Muscle of arm (tissue), 12 donors: ENCODE data around the gene CDK19. TPM values are rescaled to one million over a fixed set of nuclear protein-coding genes. Genes with fewer than 3 reads are reported as not detected.

ENCODE experiments used
- DNase-seq: peaks from one replicate; pipeline ENCODE4 v3.0.0-alpha.2; 2013
- polyA plus RNA-seq, 12 donors: library from polyadenylated mRNA; unstranded; fragments of 120-200 nt; gene quantifications; one replicate each; pipeline ENCODE4 v1.2.1, GENCODE V29; 2013; ENCODE audit not compliant: insufficient read length in 12 of 12

The CDK19 gene
- polyA plus RNA-seq, 12 donors, result 11.2 to 28.4 (median 18.0) TPM; not detected in 1

DNA sequence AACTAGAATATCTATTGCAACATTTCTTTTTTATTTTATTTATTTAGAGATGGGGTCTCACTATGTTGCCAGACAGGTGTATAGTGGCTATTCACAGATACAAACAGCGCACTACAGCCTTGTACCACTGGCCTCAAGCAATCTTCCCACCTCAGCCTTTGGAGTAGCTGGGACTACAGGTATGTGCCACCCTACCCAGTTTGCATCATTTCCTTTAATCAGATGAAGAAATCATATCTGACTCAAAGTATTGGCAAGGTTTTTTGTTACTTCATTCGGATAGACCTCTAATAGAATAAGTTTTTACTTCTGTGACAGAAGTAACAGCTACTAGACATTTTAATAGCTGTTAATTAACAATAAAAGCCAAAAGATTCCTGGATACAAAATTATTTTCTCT lies 153.9 kb downstream of the CDK19 start:
- no peak for DNase-seq

DNA sequence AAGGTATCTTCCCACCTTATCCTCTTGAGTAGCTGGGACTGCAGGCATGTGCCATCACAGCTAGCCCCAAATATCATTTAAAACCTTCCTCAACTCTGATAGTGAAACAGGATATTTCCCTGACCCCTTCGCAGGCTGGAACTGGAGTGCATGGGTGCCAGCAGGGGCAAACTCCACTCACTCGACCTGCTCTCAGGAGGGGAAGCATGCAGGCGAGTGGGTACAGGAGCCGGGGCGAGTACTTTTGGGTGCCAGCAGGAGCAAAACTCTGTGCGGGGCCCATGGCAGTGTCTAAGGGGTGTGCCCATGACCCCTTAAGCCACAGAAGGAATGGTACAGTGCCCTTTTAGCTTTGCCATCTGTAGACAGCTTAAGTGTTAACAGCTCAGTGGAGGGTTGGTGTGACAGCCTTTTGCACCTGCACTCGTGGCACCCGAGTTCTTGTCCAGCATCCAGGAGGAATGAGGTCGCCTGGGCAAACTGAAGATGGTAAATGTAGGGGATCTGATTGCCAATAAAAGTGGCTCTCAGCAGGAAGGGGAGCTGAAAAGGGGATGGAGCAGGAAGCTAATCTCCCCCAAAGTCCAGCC lies 155.1 kb downstream of the CDK19 start:
- DNase-seq, result no peak

DNA sequence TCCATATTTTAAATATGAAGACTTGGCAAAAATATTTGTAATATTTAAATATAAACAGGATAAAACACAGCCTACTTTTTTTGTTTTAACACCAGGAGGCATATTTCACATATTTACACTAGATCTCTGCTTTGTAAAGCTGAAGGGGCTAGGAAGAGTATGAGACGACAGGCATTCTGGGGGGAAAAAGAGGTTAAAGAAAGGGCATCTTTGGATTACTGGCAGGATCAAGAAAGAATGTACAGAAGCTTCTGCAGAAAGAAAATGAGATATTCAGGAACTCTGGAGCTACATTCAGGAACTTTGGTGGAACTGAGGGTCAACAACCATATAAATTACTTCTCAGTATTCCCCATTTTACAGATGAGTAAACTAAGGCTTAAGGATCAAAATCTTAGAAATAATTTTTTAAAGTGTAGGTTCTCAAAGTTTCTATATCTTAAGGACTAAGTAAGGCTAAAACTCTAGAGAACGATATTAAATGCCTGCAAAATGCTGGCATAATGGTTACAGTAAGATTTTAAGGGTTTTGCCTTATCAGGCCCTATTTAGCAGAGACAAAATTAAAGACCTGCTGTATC lies 156.5 kb downstream of the CDK19 start:
- no peak for DNase-seq

DNA sequence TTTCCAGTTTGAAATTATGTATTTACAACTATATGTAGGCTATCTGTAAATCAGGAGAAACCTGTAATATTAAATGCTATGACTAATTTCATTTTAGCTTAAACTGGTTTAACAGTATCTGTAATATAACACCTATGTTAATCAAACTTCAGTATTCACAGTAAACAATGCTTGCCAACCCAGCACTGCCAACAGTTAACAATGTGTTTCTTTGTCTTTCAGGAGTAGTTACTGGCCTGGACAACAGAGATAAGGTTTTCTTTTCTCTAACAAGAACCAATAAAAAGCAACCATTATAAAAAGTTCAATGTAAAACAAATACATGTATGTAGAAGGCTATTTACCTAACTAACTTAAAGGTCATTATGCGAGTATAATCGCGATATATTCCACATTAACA lies 158.8 kb downstream of the CDK19 start:
- no peak for DNase-seq

DNA sequence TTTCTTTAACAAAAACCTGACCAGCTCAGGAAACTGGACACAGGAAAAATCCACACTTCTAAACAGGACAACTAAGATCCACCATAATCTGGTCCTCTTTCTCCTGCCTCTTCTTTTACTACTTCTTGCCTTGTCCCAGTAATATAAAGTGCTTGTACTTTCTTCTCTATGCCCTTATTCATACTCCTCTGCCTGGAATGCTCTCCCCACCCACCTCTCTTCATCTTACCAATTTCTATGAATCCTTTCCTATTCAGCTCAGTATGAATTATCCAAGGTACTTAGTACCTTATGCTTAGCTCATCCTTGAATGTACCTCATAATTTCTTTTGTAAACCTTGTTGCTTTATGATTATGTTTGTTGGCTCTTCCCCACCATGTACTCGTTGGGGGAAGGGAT lies 159.4 kb downstream of the CDK19 start:
- DNase-seq, result no peak

DNA sequence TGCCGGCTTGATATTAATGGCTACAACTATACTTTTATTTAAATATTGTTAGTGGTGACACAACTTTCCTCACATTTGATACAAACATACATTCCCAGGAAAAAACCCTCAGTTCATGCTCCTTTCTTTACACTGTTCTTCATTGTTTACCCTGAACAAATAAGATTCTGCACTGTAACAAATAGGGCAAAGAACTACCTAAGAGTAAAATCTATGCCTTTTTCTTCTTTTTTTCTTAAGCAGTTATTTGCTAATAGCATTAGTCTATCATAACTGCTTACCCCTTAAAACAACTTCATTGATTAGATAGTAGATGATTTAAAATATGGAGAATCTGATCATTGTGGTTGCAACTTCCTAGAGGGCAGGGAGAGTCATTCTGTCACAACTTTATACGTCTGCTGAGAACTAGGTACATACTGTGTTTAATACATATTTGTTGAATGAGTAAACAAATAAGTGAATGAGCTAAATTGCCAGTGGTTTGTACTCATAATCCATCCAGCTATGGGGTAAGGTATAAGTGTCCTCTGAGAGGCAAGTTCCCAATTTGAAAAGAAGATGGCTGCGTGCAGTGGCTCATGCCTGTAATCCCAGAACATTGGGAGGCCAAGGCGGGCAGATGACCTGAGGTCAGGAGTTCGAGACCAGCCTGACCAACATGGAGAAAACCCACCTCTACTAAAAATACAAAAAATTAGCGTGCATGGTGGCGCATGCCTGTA lies 161.0 kb downstream of the CDK19 start:
- no peak for DNase-seq

DNA sequence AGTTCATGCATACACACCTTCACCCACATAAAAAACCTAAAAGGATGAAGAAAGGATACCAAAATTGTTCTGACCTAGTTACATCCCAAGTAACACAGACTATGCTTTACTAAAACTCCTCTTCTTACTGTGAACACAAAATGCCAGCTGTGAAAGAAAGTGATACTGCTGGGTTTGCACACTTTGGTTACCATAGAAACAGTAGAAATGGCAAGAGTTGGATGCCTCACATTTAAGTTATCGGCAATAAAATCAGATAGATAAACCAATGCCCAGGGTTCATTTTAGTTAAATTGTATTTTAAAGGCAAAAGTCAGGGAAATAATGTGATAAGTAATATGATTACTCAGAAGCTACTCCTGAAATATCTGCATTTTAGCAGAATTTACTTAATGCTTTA lies 161.9 kb downstream of the CDK19 start:
- no peak for DNase-seq

DNA sequence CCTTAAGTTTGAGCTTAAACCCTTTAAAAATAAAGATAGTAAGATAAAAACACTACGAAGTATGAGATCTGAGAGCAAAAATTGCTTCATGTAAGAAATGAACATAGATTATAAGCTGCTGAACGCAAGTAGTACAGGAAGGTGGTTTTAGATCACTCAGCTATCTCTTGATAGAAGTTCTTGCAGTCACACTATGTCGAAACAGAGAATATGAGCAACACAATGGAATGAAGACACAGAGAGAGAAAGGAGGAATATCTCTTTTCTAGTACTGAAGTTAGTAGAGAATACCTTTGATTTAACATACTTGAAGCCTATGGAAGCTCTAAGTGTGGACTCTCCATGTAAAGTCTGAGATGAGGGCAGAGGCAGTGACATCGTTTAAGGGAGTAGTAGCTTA lies 162.7 kb downstream of the CDK19 start:
- DNase-seq, result no peak

DNA sequence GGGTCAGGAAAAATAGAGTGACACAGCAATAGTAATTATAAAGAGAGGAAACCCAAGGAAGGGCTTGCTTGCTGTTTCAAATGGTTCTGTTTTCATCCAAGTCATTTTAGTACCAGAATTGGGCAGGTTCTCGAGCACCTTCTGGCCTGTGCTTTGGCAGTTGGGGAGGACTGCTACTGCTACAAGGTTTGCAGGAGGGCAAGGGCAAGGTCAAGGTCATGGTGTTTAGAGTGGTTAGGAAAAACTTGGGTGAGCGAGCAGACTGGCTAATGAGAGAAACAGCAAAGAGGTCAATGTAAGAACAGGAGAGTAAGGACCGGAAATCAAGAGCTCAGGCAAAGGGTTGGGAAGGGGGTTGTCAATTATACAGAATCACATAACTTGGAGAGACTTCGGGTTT lies 164.5 kb downstream of the CDK19 start:
- DNase-seq, result no peak

DNA sequence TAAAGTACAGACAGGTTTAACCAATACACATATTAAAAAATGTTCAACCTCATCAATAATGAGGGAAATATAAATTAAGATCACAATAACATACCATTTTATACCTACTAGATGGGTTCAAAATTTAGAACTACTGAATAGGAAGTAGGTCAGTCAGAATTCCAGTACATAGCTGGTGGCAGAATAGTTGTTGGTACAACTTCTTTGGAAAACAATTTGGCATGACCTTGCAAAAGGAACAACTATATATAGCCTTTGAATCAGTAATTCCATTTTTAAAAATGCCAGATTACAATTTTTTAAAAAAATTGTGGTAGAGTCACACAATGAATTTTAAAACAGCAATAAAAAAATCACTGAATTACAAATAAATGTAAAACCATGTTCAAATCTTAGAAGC lies 165.6 kb downstream of the CDK19 start:
- DNase-seq, result no peak

DNA sequence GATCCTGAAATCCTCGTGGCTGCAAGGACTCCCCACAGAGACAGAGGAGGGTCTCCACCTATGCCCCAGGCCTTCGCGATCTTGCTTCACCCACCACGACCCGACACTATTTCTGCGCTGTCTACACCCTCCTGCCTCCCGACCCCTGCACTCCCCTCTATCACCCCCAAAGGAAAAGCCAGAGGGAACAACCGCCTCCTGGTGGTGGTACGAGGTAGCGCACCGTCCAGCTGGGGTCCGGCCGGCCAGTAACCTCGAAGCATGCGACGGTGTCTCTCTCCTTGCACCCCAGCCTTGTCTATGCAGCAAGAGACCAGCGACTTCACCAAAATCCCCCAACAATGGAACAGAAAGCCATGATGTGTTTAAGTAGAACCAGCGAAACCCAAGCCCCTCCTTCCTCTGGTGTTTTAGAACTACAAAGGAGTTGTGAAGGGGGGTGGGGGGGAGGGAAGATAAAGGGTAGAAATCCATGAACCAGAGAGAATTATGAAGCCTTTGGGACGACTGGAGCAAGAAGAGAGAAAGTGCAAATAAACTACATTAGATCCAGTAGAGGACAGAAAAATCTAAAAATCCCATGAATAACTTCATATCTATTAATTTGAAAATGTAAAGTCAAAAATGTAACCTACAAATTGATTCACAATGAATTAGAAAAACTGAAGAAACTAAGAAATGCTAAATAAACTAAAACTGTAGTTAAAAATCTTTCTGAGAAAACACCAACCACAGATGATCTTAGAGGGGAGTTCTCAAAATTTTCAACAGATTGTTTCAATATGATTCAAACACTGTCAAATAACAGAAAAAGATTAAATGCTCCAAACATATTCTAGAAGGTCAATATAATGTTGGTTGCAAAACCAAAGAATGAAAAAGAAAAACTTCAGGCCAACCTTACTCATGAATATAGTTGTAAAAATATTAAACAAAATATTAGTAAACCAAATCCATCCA lies 168.0 kb downstream of the CDK19 start:
- no peak for DNase-seq

DNA sequence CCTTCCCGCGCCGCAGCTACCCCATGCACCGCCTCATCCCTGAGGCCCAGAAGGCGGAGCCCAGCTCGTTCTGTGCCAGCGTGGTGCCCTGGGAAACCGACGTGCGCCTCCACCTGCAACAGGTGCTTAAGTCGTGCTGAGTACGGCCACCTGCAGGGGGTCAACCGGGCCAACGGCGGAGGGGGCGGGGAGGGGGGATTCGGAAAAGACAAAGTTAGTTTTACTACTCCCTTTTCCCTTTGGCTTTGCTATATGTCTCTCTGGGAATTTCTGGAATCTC lies 168.9 kb downstream of the CDK19 start:
- no peak for DNase-seq

DNA sequence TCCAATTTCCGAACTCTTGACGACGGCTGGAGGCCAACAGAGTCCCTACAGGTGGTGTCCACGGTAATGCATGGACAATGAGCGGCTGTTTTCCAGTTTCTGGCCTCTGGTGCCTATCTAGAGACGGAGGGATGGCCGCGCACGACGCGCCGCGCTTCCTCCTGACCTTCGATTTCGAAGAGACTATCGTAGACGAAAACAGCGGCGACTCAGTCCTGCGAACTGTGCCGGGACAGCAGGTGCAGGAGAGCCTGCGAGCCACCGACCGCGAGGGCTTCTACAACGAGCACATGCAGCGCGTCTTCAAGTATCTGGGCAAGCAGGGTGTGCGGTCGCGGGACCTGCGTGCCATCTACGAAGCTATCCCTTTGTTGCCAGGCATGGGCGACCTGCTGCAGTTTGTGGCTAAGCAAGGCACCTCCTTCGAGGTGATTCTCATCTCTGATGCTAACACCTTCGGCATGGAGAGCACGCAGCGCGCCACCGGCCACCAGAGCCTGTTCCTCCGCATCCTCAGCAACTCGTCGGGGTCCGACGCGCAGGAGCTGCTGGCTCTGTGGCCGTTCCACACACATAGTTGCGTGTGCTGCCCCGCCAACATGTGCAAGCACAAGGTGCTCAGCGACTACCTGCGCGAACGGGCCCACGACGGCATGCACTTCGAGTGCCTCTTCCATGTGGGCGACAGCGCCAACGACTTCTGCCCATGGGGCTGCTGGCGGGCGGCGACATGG lies 169.4 kb downstream of the CDK19 start:
- DNase-seq, result no peak

DNA sequence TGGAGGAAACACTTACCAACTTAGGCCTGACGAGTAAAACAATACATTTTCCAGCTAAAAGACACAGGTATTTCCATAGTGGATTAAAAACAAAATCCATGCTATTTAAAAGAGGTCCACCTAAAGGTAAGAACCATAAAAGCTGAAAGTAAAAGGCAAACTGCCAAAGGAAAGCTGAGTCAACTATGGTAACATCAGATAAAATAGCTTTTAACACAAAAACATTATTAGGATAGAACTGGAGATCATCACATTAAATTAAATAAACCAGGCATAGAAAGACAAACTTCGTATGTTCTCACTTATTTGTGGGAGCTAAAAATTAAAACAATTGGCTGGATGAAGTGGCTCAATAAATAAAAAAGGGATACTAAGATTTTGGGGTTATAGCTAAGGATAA lies 172.1 kb downstream of the CDK19 start:
- no peak for DNase-seq

DNA sequence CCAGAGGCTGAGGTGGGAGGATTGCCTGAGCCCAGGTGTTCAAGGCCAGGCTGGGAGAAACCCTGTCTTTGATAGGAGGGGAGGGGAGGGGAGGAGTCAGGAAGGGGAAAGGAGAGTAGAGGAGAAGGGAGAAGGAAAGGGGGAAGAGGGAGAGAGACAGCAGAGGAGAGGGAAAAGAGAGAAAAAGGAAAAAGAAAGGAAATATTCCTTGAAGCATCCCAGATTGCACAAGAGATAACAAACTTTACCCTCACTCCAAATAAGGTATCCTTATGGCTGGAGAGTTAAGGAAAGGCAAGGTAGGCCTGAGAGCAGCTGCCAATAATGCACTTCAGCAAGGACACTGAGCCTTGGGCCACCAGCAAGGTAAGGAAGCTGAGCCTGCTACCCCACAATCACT lies 172.6 kb downstream of the CDK19 start:
- DNase-seq, result no peak

DNA sequence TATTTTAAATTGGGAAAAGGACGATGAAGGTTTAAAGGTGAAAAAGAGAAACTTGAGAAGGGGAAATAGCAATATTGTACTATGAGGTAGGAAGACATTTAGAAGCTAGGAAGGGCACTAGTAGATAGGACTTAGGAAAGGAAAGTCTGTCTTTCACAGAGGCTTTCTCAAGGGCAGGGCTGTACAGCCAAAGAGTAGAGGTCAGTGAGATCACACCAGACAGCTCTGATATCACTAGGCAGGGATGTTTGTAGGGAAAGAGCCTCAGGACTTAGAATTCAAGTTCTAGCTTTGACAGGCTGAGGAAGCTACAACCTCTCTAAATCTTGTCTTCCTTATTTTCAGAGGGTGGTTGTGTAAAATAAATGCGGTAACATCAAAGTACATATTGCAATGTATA lies 178.5 kb downstream of the CDK19 start:
- no peak for DNase-seq

DNA sequence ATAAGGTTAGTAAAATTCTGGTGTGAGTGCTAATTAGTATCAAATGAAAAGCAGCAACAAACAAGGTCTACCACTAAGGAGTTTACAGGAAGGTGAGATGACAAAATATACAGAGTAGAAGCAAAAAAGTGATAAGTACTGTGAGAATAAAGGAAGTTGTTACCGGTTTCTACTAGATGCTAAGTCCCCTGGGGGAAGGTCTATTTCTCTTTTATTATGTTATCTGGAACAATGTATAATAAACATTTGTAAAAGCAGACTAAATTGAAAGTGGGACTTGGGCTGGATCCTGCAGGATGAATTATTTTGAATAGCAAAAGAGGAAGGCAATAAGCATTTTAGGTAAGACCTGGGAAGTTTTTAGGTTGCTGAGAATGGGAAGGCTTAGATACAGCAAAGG lies 180.2 kb downstream of the CDK19 start:
- no peak for DNase-seq

DNA sequence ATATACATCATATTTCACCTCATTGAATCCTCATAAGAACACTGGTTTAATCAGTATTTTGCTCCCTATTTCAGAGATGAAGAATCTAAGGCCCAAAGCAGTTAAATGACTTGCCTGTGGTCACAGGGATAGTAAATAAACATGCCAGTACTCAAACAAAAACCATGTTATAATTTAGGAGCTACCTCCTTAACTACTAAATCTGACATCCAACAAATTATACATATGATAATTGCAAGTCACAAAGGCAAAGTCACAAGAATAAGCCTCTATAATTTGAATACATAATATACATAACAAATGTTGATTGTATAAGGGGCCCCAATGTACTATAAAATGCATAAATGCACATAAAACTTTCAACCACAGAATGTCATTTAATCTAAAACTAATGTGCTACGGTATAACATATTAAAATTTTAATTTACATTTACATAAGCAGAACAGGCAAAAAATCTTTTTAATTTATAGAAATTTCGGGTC lies 181.5 kb downstream of the CDK19 start:
- no peak for DNase-seq

DNA sequence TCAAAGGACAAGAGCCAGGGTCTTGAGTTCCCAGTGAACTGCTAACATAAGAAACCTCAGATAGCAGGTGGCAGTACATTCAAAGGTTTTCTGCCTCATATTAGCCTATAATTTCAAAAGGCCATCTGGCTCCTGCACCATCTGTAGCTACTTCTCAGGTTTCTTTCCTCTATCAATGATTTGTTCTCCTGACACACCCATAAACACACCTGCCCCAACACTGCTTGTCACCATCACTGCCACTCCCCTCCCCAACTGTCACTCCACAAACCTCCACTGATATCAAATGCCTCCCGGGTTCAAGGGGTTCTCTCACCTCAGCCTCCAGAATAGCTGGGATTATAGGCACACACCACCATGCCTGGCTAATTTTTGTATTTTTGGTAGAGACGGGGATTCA lies 186.1 kb downstream of the CDK19 start:
- DNase-seq, result no peak

DNA sequence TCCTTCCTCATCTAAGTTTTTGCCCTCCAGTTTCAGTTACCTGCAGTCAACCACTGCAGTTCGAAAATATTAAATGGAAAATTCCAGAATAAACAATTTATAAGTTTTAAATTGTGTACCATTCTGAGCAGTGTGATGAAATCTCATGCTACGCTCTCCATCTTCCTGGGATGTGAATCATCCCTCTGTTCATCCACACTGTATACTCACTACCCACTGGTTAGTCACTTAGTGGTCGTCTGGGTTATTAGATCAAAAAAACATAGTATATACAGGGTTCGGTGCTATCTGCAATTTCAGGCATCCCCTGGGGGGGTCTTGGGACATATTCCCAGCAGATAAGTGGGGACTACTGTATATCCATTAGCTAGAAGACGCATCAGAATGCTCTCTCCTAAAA lies 186.9 kb downstream of the CDK19 start:
- no peak for DNase-seq

DNA sequence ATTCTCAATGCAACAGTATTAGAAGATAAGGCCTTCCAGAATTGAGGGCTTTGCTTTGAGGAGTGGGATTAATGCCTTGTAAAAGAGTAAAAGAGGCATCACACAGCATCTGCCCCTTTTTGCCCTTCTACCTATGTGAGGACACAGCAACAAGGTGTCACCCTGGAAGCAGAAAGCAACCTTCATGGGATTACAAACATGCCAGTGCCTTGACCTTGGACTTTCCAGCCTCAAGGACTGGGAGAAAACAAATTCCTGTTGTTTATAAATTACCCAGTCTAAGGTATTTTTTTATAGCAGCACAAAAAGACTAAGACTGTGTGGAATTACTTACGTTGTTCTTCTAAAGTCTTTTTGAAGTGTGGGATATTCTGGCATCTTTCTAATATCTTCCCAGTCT lies 188.8 kb downstream of the CDK19 start:
- DNase-seq, result no peak

DNA sequence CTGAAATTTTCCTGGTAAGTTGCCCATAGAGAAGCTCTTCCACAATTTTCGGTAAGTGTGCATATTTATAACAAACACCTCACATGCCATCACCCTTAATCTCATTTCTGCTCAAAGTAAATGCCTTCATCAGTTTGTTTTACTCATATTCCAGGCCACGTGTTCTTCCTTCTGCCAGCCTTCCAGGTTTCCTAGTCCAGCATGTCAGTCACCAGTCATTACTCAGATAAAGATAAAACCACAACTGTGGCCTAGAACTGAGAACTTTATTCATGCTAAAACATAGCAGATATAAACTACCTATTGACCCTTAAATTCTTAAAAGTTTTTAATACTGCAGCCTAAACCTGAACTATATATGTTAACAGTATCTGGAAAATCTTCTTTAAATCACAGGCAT lies 189.4 kb downstream of the CDK19 start:
- DNase-seq, result no peak
